HG03196 (cell line): ENCODE measurements around the gene CDH4.

Experiments used
- ATAC-seq: cut with Tn5 transposase; IDR thresholded peaks from one replicate; pipeline ENCODE4 v1.9.1; 2021; ENCODE audit not compliant: unreplicated experiment

CDH4 gene

DNA sequence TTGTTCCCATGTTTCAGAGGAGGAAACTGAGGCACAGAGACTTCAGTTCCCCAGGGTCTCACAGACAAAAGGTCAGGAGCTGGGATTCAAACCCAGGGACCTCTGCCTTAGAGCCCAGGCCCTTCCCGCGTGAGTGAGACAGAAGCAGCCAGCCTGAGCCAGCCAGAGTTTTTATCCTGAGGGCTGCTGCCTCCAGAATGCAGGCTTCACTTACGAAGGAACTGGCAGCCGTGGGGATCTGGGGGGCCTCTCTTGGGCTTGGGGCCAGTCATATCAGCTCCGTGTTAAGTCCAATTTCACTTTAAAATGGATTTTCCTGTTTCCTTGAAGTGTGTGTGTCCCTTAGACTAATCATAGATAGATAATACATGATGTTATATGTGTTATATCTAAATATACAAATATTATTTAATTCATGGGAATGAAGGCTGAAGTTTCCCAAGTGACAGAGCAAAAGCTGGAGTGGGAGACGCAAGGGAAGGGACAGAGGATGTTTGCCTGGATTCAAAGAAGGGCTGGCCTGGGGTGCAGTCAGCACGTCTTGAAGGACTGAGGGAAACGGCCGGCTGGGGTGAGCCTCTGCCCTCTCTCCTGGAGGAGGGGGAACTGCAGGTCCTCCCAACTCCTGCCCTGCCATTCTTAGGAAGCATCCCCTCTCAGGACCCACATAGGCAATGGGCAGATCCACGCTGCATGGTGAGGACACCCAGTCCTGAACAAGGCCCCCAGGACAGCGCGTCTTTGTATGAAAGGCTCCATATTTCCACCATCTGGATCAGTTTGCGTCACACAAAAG lies 320.1 kb downstream of the CDH4 start:
- no peak for ATAC-seq

DNA sequence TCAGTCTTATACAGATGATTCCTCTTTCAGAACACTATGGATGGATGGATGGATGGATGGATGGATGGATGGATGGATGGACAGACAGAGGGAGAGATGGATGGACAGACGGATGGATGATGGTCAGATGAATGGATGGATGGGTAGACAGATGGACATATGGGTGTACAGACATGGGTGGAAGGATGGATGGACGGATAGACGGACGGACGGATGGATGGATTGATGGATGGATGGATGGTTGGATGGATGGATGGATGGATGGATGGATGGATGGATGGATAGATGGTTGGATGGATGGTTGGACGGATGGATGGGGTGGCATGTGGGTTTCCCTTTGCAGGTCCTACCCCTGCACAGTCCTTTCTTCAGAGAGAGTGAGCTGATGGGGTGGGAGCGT lies 320.7 kb downstream of the CDH4 start:
- no peak for ATAC-seq

DNA sequence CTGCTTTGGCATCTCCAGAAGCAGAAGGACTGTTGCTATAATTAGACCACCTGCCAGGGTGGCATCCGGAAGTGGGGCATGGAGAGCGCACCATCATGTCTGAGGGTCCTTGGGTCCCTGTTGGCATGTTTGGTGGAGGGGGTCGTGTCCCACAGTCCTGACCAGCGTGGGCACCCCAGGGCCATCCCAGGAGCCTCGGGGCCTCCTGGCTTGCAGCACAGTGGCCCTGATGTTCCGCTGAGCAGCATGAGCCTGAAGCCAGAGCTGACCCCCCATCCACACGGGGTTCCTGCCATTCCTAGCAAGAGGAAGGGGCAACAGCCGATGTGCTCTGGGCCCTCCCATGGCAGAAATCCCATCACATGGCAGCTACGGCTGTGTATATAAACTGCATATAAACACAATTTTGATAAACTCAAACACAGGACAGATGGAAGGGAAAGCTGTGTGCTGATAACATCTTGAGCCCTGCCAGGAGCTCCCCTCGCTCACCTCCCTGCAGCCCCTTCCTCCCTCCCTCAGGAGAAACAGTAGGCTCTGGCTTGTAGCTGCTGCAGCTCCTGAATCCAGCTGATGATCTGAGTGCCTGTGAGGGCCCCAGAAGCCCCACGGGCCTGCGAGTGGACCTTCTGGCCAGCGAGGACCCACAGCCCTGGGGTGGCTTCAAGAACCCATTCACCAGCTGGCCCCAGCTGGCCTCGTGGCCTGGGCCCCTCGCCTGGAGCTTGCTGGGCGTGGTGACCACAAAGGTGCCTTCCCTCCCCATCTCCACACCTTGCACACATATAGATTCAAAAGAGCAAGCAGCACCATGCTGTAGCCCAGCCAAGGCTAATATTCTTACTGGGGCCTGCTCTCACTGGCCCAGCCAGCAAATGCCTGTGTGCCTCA lies 321.6 kb downstream of the CDH4 start:
- no peak for ATAC-seq

DNA sequence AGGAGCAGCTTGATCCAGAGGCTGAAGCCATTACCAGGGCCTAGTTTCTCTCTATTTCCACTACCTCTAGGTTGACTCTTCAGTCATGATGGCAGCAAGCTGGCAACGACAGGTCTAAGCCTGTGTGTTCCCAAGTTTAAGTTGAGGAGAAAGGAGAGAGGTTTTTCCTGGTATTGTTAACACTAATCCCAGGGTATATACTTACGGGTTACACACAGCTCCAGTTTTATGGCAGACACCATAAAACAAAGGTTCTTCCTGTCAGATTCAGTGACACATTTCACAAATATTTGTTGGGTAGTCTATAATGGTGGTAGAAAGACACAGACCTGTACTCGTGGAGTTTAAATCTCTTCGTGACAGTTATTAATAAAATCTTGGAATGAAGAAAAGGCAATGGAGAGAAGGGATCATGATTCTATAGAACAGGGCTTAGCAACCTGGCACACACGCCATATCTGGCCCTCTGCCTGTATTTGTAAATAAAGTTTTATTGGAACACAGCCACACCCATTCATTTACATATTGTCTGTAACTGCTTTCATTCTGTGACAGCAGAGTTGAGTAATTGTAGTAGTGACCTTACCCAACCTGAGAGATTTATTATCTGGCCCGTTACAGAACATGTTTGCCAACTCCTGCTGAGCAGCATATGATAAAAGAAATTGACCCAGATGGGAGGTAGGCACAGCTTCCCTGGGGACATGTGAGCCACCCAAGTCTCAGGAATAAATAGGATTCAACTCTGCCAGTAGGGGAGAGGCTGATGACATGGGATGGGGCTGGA lies 323.3 kb downstream of the CDH4 start:
- ATAC-seq = no peak

DNA sequence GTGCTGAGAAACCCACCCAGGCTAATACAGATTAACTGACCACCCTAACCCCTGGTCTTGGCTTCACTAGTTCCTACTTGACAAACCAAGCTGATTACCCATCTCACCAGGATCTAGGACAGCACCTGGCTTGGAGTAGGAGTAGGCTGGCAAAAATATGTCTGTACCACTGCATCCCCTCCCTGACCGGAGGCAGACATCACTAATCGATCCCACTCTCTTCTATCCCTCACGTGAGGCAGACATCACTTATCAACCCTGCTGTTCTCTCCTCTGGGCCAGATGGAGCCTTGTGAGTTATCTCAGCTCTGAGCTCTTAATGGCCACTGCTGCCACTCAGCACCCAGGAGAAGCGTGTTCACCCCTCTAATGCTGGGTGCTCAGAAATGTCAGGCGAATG lies 324.3 kb downstream of the CDH4 start:
- ATAC-seq = no peak

DNA sequence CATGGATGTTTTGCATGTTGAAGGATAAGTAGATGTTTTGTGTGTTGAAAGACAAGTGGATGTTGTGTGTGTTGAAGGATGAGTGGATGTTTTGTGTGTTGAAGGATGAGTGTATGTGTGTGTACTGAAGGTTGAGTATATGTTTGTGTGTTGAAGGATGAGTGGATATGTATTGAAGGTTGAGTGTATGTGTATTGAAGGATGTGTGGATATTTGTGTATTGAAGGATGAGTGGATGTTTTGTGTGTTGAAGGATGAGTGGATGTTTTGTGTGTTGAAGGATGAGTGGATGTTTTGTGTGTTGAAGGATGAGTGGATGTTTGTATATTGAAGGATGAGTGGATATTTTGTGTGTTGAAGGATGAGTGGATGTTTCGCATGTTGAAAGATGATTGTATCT lies 325.0 kb downstream of the CDH4 start:
- ATAC-seq = no peak

DNA sequence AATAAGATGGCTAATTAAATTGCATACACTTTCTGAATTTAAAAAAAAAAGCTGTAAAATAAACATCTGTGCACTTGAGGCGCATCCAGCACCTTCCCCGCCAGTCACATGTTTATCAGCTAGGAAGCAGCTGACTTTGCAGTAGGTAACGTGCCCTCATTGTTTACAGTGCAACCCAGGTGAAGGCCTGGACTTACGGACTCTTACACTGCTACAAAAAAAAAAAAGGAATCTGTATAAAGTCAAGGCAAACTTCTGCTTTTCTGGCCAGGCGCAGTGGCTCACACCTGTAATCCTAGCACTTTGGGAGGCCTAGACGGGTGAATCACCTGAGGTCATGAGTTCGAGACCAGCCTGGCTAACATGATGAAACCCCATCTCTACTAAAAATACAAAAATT lies 327.8 kb downstream of the CDH4 start:
- no peak for ATAC-seq

DNA sequence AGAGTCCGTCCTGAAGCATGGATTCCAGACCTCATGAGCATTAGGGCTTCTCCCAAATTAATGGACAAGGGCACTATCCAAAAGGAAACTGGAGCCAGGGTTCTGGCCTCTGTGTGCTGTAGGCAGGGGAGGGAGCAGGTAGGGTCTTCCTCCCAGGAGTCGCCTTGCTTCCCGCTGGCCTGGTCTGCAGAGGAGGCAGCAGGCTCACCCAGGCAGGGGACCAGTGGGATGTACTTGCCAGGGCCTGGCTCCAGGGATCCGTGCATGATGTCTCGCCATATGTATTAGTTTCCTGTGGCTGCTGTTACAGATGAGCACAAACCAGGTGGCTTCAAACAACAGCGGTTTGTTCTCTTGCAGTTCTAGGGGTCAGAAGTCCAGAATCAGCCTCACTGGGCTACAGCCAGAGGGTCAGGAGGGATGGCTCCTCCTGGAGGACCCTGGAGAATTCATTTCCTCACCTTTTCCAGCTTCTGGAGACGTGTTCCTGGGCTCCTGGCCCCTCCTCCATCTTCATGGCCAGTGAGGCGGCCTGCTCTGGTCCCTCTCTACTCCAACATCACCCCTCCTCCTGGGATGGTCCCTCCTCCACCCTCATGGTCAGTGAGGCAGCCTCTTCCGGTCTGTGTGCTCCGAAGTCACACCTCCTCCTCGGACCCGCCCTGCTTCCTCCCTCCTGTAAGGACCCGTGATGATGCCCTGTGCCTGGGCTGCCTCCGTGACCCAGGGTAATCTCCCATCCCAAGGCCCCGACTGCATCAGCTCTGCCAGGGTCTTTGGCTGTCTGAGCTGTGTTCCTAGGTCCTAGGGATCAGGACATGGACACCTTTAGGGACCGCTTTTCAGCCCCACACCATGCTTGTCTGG lies 329.1 kb downstream of the CDH4 start:
- ATAC-seq = no peak

DNA sequence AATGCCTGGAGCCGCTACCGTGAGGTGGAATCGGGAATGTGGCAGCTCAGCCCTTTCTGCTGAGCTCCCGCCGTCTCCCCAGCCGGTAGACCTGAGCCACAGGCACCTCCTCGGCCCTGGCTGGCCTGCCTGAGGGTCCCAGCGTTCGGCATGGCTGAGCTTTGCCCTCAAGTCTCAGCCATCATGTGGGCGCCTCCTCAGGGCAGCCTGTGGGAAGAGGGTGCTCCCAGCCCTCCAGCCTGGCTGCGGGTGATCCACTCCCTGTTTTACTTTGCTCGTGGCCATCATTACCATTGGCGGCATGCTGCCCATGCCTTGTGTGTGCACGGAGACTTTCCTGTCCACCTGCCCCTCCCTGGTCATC lies 329.7 kb downstream of the CDH4 start:
- ATAC-seq = no peak

DNA sequence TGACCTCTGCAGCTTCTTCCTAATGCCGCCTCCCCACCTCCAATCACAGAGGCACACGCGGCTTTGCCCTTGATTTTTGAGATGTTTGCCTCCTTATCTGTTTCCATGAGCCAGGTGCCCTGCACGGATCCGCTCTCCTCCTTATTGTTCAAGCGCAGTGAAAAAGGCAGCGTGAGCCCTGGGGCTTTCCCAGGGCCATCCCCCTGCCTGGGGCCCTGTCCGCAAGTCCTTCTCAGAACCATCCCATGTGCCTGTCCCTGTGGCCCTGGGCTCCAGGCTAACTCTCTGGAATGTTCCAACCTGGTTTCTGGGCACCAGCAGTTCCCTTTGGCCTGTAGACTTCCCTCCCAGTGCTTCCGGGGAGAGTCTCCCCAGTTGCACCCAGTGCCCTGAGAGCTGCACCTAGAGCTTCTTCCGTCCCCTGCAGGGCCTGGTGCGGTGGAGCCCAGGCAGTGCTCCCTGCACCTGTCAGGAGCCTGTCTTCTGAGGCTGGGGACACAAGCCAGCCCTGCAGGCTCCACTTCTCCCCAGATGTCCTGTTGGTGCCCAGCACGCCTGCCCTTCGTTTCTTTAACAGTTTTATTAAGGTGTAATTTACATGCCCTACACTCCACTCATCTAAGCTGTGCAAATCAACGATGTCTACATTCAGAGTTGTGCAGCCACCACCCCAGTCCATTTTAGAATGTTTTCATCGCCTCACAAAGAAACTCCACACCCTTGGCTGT lies 330.3 kb downstream of the CDH4 start:
- no peak for ATAC-seq

DNA sequence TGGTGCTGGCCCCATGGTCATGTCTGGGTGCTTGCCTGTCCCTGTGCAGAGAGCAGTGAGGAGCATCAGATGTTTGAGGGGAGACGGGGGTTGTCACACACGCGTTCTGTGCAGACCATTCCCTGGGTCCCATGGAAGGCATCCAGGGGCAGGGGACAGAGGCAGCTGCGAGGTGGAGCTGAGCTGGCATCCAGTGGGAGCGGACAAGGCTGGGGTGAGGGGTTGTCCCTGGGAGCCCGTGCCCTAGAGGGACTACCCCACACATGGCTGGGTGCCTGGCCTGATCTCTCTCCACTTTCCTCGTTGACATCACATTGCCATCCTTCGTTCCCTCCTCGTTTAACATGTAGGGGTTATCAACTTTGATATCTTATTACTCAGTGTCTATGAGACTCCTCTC lies 331.3 kb downstream of the CDH4 start:
- ATAC-seq = no peak

DNA sequence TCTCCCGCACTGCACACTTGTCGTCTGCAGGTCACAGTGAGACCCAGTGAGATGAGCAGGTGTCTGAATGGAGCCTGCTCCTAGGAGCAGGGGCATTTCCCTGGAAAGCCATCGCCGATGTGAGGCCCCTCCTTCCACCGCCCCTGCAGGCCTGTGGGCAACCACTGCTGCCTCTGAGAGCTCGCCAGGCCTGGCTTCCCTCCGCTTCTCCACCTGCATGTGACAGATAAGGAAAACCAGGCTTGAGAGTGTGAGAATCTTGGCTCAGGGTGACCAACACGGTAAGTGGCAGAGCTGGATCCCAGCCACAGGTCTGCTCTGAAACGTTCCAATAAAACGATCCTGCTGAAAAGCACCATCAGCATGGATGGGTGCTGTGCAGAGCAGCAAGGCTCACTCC lies 332.8 kb downstream of the CDH4 start:
- ATAC-seq = no peak

DNA sequence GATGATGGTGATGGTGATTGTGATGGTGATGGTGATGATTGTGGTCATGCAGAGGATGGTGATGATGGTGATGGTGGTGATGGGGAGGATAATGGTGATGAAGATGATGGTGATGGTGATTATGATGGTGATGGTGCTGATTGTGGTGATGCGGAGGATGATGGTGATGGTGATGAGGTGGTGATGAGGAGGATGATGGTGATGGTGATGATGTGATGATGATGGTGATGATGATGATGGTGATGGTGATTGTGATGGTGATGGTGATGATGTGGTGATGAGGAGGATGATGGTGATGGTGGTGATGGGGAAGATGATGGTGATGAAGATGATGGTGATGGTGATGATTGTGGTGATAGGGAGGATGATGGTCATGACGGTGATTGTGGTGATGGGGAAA lies 333.7 kb downstream of the CDH4 start:
- ATAC-seq = no peak

DNA sequence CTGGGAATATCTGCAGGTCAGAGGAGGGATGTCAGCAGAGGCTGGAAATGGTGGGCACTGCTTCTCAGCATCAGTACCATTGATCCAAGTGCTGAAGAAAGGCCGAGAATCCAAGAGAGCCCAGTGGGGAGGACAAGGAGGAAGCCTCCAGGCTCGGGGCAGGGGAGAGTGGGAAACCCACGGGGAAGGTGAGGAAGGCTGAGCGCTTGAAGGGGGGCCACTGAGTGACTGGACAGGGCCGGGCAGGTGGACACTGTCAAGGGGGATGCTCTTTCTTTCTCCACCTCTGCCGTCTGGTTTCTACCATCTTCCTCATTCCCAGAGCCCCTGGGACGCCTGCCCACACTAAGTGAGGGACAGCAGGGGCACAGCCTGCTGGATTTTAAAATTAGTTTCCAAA lies 335.0 kb downstream of the CDH4 start:
- ATAC-seq = no peak

DNA sequence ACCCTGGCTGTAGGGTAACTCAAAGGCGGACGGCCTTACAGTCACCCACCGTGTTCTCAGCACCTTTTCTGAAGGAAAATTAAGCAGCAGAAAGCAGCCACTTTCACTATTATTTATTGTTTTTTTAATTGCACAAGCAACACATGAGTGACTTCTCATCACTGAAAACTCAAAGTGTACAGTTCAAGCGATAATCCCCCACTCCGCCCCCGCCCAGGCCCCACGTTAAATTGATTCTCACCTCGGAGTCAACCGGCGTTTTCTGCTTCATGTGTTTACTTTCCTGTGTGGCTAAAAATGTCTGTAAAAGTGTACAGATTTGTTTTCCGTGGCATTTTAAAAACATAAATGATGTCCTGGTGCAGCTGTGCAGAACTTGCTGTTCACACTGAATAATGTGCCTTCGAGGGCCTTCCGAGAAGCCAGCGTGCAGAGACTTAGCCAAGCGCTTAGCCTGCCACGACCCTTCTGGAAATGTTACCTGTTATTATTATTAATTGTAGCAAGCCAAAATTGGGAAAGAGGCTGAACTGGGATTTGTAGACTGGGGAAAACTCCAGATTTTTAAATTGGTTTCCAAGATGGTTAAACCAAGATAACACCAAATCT lies 335.7 kb downstream of the CDH4 start:
- no peak for ATAC-seq

DNA sequence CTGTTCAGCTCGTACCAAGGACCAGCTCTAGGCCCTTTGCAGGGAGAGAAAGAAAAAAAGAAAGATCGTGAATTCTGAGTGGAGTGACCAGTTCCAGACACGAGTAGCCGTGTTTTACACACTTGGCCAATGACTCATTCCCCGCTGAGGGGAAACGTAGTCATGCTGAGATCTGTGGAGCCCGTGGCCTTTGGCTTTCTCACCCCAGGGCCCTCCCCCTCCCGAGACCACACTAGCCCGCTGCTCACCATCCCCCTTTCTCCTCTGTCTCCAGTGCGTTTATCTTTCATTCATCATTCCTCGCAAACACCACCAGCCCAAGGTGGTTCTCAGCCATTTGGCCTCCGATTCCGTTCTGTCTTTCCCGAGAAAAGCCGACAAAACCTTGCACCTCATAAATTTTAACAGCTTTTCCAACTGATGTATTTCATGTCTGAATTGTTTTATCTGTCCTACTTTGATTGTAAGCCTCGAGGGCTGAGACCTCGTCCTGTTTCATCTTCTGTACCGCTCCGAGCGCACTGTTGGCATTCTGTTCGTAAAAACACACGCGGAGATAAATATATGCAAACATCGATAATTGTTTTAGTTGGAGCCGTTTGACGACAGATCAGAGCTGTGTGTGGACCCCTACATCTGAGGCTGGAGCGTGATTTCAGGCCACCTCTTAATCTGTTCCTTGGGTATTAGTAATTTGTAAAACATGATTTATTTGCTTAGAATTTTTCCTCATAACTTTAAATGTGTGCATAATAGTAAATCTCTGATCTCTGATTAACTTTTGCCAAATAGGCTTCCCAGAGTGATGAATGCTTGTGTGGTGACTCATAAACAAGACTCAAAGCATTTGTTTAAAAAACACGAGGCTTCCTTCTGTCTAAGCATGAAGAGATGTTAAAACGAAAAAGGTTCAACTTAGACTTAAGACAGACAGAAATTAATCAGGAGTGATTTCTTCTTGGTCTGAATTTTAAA lies 336.6 kb downstream of the CDH4 start:
- ATAC-seq = no peak

DNA sequence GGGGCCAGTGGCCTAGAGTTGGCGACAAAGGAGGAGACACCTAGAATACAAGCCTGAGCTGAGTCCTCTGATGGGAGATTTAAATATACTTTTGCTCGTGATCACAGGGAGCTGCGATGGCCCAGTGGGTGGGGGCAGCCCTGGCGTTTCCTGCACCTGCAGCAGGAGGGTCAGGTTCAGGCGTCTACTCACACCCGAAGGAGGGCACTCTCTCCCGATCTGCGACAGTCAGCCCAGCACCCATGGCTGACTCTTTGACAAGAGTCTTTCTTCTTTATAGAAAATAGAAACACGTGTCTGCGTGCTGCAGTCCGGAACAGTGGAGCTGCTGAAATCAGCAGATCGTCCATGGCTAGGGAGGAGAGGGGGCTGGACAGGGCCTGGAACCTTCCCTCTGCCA lies 338.2 kb downstream of the CDH4 start:
- no peak for ATAC-seq

DNA sequence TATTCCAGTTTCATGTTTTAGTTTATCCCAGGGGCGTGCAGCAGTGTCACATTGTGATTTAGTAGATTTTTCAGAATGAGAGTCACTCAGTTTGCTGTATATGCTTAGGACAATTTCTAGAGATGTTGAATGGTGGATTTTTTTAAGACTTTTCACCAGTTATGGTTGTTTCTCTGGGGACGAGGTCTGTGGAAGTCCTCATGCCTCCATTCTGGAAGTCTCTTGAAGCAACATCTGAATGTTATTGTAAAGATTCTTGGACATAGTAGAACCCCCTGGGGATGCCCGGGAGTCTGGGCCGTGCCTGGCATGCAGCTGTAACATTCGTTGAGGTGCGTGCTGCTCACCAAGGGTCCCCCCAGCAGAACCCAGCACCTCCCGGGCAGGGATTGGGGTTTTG lies 341.5 kb downstream of the CDH4 start:
- ATAC-seq = no peak
